ENCODE data around the gene BAZ2B.

DNA sequence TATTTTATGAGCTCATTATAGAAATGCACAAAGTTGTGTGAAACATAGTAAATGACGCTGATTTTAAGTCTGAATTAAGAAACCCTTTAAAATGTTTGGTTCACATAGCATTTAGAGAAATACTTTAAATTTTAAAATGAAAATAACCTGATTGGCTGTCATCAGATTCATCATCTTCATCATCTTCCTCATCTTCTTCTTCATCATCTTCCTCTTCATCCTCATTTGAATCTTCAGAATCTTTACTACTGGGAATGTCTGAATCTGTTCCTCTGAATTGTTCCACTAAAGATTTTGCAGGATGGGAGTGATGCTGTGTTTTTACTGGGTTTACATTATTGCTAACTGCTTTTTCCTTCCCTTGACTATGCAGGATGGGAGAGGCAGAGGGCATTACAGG, 183.7 kb downstream of the BAZ2B start:
- TF ChIP-seq, protein P1, sequence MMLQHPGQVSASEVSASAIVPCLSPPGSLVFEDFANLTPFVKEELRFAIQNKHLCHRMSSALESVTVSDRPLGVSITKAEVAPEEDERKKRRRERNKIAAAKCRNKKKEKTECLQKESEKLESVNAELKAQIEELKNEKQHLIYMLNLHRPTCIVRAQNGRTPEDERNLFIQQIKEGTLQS (CRISPR knock-in tag; conservative IDR thresholded peaks at IDR 0.05): no peak
- TF ChIP-seq, protein P2, sequence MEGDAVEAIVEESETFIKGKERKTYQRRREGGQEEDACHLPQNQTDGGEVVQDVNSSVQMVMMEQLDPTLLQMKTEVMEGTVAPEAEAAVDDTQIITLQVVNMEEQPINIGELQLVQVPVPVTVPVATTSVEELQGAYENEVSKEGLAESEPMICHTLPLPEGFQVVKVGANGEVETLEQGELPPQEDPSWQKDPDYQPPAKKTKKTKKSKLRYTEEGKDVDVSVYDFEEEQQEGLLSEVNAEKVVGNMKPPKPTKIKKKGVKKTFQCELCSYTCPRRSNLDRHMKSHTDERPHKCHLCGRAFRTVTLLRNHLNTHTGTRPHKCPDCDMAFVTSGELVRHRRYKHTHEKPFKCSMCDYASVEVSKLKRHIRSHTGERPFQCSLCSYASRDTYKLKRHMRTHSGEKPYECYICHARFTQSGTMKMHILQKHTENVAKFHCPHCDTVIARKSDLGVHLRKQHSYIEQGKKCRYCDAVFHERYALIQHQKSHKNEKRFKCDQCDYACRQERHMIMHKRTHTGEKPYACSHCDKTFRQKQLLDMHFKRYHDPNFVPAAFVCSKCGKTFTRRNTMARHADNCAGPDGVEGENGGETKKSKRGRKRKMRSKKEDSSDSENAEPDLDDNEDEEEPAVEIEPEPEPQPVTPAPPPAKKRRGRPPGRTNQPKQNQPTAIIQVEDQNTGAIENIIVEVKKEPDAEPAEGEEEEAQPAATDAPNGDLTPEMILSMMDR (IDR thresholded peaks at IDR 0.05): no peak
- TF ChIP-seq SMAD3 (CRISPR knock-in tag; IDR thresholded peaks at IDR 0.05; ENCODE audit: borderline replicate concordance): no peak
- TF ChIP-seq TEAD4 (CRISPR knock-in tag; IDR thresholded peaks at IDR 0.05): no peak
- TF ChIP-seq NFYB (CRISPR knock-in tag; conservative IDR thresholded peaks at IDR 0.05; ENCODE audit: low read depth): no peak
- no peak for TF ChIP-seq TEAD1 (CRISPR knock-in tag; IDR thresholded peaks at IDR 0.05)
- TF ChIP-seq, protein P3, sequence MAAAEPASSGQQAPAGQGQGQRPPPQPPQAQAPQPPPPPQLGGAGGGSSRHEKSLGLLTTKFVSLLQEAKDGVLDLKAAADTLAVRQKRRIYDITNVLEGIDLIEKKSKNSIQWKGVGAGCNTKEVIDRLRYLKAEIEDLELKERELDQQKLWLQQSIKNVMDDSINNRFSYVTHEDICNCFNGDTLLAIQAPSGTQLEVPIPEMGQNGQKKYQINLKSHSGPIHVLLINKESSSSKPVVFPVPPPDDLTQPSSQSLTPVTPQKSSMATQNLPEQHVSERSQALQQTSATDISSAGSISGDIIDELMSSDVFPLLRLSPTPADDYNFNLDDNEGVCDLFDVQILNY (CRISPR knock-in tag; IDR thresholded peaks at IDR 0.05): no peak
- no peak for TF ChIP-seq CBFB (CRISPR knock-in tag; IDR thresholded peaks at IDR 0.05; ENCODE audit: low read depth)
- TF ChIP-seq, protein P4, sequence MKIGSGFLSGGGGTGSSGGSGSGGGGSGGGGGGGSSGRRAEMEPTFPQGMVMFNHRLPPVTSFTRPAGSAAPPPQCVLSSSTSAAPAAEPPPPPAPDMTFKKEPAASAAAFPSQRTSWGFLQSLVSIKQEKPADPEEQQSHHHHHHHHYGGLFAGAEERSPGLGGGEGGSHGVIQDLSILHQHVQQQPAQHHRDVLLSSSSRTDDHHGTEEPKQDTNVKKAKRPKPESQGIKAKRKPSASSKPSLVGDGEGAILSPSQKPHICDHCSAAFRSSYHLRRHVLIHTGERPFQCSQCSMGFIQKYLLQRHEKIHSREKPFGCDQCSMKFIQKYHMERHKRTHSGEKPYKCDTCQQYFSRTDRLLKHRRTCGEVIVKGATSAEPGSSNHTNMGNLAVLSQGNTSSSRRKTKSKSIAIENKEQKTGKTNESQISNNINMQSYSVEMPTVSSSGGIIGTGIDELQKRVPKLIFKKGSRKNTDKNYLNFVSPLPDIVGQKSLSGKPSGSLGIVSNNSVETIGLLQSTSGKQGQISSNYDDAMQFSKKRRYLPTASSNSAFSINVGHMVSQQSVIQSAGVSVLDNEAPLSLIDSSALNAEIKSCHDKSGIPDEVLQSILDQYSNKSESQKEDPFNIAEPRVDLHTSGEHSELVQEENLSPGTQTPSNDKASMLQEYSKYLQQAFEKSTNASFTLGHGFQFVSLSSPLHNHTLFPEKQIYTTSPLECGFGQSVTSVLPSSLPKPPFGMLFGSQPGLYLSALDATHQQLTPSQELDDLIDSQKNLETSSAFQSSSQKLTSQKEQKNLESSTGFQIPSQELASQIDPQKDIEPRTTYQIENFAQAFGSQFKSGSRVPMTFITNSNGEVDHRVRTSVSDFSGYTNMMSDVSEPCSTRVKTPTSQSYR (CRISPR knock-in tag; IDR thresholded peaks at IDR 0.05): no peak

Data from WTC11 (cell line).